Measurements from ENCODE around the gene C15orf39. TPM values are rescaled to one million over a fixed set of nuclear protein-coding genes. Genes with fewer than 3 reads are reported as not detected.
"Not testable (repeated sequence)": the region's sequence is repeated elsewhere in the genome, so short reads cannot be mapped to it uniquely, and the experiment has no call there.

C15orf39 gene
- total RNA-seq, 1 experiment from 2014 or later, result 13.3 TPM

- intact Hi-C loops (cut with micrococcal nuclease), result no loop called here
Measured at GRCh38 chr15:75237316-75237982, 35.8 kb downstream of the C15orf39 start.

GRCh38 chr15:75238150-75238549 is 36.5 kb downstream of the C15orf39 start:
- DNase-seq (ENCODE audit: unreplicated experiment), result no peak
- no peak for TF ChIP-seq CTCF (IDR thresholded peaks at IDR 0.05; ENCODE audit: unreplicated experiment)
- peaks cover 5% of the 10 kb centered on the region for H3K36me3 Mint-ChIP-seq (ENCODE audit: insufficient read depth, unreplicated experiment)
- ChIA-PET CTCF (no interaction called here), POLR2A (interaction anchor here (0.5 to 0.7 kb wide), 3 partner anchors 11 to 1088 kb away, joined by 3 read pairs; no protein-coding TSS in a partner anchor)
- no peaks in the 10 kb centered on the region for H3K4me1 Mint-ChIP-seq (ENCODE audit: insufficient read depth, unreplicated experiment)
- BruUV-seq (replicated peaks), result no TSS peak
- intact Hi-C loops (cut with micrococcal nuclease), result no loop called here
- no peaks in the 10 kb centered on the region for H3K9me3 Mint-ChIP-seq (ENCODE audit: unreplicated experiment)
- H3K27ac Mint-ChIP-seq (ENCODE audit: low read depth, unreplicated experiment), result no peak overlapping the region
- peaks cover 40% of the 10 kb centered on the region for H3K27me3 Mint-ChIP-seq (ENCODE audit: insufficient read depth, unreplicated experiment)
- H3K4me3 Mint-ChIP-seq (ENCODE audit: unreplicated experiment), result no peak overlapping the region

More at GRCh38 chr15:75237316-75237982, 35.8 kb downstream of the C15orf39 start:
- Mint-ChIP-seq H3K36me3 (ENCODE audit: insufficient read depth, unreplicated experiment) (peaks cover 5% of the 10 kb centered on the region), H3K4me1 (ENCODE audit: insufficient read depth, unreplicated experiment) (no peaks in the 10 kb centered on the region), H3K4me3 (ENCODE audit: unreplicated experiment) (no peak overlapping the region), H3K9me3 (ENCODE audit: unreplicated experiment) (no peaks in the 10 kb centered on the region), H3K27me3 (ENCODE audit: insufficient read depth, unreplicated experiment) (peaks cover 47% of the 10 kb centered on the region), H3K27ac (ENCODE audit: low read depth, unreplicated experiment) (no peak overlapping the region)
- no TSS peak for BruUV-seq (replicated peaks)
- no peak for DNase-seq (ENCODE audit: unreplicated experiment)
- ChIA-PET CTCF (no interaction called here), POLR2A (no interaction called here)
- TF ChIP-seq CTCF (IDR thresholded peaks at IDR 0.05; ENCODE audit: unreplicated experiment), result no peak

GRCh38 chr15:75245741-75246140 is 44.1 kb downstream of the C15orf39 start:
- peaks cover 54% of the 10 kb centered on the region for H3K27me3 Mint-ChIP-seq (ENCODE audit: insufficient read depth, unreplicated experiment)
- H3K4me3 Mint-ChIP-seq (ENCODE audit: unreplicated experiment); BruUV-seq (replicated peaks); intact Hi-C loops (cut with micrococcal nuclease); CTCF ChIA-PET; H3K27ac Mint-ChIP-seq (ENCODE audit: low read depth, unreplicated experiment); H3K9me3 Mint-ChIP-seq (ENCODE audit: unreplicated experiment); H3K36me3 Mint-ChIP-seq (ENCODE audit: insufficient read depth, unreplicated experiment); POLR2A ChIA-PET; H3K4me1 Mint-ChIP-seq (ENCODE audit: insufficient read depth, unreplicated experiment); DNase-seq (ENCODE audit: unreplicated experiment): not testable (repeated sequence)

GRCh38 chr15:75248991-75249390 is 47.3 kb downstream of the C15orf39 start:
- H3K27ac Mint-ChIP-seq (ENCODE audit: low read depth, unreplicated experiment); H3K9me3 Mint-ChIP-seq (ENCODE audit: unreplicated experiment); DNase-seq (ENCODE audit: unreplicated experiment); H3K4me1 Mint-ChIP-seq (ENCODE audit: insufficient read depth, unreplicated experiment); intact Hi-C loops (cut with micrococcal nuclease); H3K4me3 Mint-ChIP-seq (ENCODE audit: unreplicated experiment); H3K36me3 Mint-ChIP-seq (ENCODE audit: insufficient read depth, unreplicated experiment); BruUV-seq (replicated peaks): not testable (repeated sequence)
- ChIA-PET CTCF (interaction anchor here (0.6 to 1.7 kb wide), 3 partner anchors 193 to 289 kb away, joined by 3 to 7 read pairs (median 5); no protein-coding TSS in a partner anchor), POLR2A (interaction anchor here (0.6 kb wide), 1 partner anchor 10 kb away, joined by 6 read pairs; no protein-coding TSS in a partner anchor)
- H3K27me3 Mint-ChIP-seq (ENCODE audit: insufficient read depth, unreplicated experiment), result peaks cover 79% of the 10 kb centered on the region

- H3K9me3 Mint-ChIP-seq (ENCODE audit: unreplicated experiment), result no peaks in the 10 kb centered on the region
- no TSS peak for BruUV-seq (replicated peaks)
- H3K4me3 Mint-ChIP-seq (ENCODE audit: unreplicated experiment), result no peak overlapping the region
- peaks cover 79% of the 10 kb centered on the region for H3K27me3 Mint-ChIP-seq (ENCODE audit: insufficient read depth, unreplicated experiment)
- intact Hi-C loops (cut with micrococcal nuclease), result no loop called here
- no peaks in the 10 kb centered on the region for H3K36me3 Mint-ChIP-seq (ENCODE audit: insufficient read depth, unreplicated experiment)
- CTCF ChIA-PET, result interaction anchor here (0.8 kb wide), 1 partner anchor 48 kb away, joined by 3 read pairs; the partner anchor contains the start of gene C15orf39
- no peak for TF ChIP-seq CTCF (IDR thresholded peaks at IDR 0.05; ENCODE audit: unreplicated experiment)
- H3K4me1 Mint-ChIP-seq (ENCODE audit: insufficient read depth, unreplicated experiment), result no peaks in the 10 kb centered on the region
- H3K27ac Mint-ChIP-seq (ENCODE audit: low read depth, unreplicated experiment), result no peak overlapping the region
- POLR2A ChIA-PET, result interaction anchor here (0.6 kb wide), 1 partner anchor 1373 kb away, joined by 3 read pairs; no protein-coding TSS in a partner anchor
- DNase-seq (ENCODE audit: unreplicated experiment), result no peak
Measured at GRCh38 chr15:75249726-75250125, 48.0 kb downstream of the C15orf39 start.

- BruUV-seq (replicated peaks); POLR2A ChIA-PET: not testable (repeated sequence)
Measured at GRCh38 chr15:75251343-75251742, 49.7 kb downstream of the C15orf39 start.

GRCh38 chr15:75252285-75252684 is 50.6 kb downstream of the C15orf39 start:
- H3K4me1 Mint-ChIP-seq (ENCODE audit: insufficient read depth, unreplicated experiment); H3K9me3 Mint-ChIP-seq (ENCODE audit: unreplicated experiment); H3K27ac Mint-ChIP-seq (ENCODE audit: low read depth, unreplicated experiment); POLR2A ChIA-PET; intact Hi-C loops (cut with micrococcal nuclease); H3K4me3 Mint-ChIP-seq (ENCODE audit: unreplicated experiment); H3K36me3 Mint-ChIP-seq (ENCODE audit: insufficient read depth, unreplicated experiment); CTCF ChIA-PET; DNase-seq (ENCODE audit: unreplicated experiment); BruUV-seq (replicated peaks): not testable (repeated sequence)
- peaks cover 60% of the 10 kb centered on the region for H3K27me3 Mint-ChIP-seq (ENCODE audit: insufficient read depth, unreplicated experiment)

More at GRCh38 chr15:75251343-75251742, 49.7 kb downstream of the C15orf39 start:
- H3K36me3 Mint-ChIP-seq (ENCODE audit: insufficient read depth, unreplicated experiment); DNase-seq (ENCODE audit: unreplicated experiment); H3K27ac Mint-ChIP-seq (ENCODE audit: low read depth, unreplicated experiment); H3K4me1 Mint-ChIP-seq (ENCODE audit: insufficient read depth, unreplicated experiment); H3K4me3 Mint-ChIP-seq (ENCODE audit: unreplicated experiment); intact Hi-C loops (cut with micrococcal nuclease); CTCF ChIA-PET; H3K9me3 Mint-ChIP-seq (ENCODE audit: unreplicated experiment): not testable (repeated sequence)
- H3K27me3 Mint-ChIP-seq (ENCODE audit: insufficient read depth, unreplicated experiment), result peaks cover 63% of the 10 kb centered on the region

Measured in MCF 10A (cell line).